PC-9 (cell line): ENCODE data around the gene SEL1L3.

Experiments
- CTCF ChIP-seq: fragments of 200-600 bp; sonication (generic); conservative IDR thresholded peaks from 2 replicates; pipeline ENCODE4 v1.6.1; 2017; ENCODE audit warnings: mixed run types, antibody characterized with exemption, mild to moderate bottlenecking, moderate library complexity
- EZH2 ChIP-seq: fragments of 200-600 bp; sonication (generic); IDR thresholded peaks from 2 replicates; pipeline ENCODE4 v1.8.0; 2017; ENCODE audit warnings: antibody characterized with exemption, low read depth

GRCh38 chr4:25845841-25846653 lies 16.7 kb downstream of the SEL1L3 start:
- TF ChIP-seq CTCF (no peak), EZH2 (no peak)
